IMR-90 (cell line): Measurements from ENCODE around the gene STAT6. TPM values are rescaled to one million over a fixed set of nuclear protein-coding genes. Genes with fewer than 3 reads are reported as not detected.
A peak's percentile ranks its signal among the peaks of the same experiment; 100 is the strongest.

Experiments
- ATAC-seq: fragments of 200-7000 bp; cut with Tn5 transposase; 2 replicates; pipeline ENCODE4 v1.9.1; 2020; ENCODE audit warnings: low read depth, mild to moderate bottlenecking, moderate library complexity
- BruUV-seq: library from RNA; stranded (reverse); fragments of 400-500 nt; replicated peaks from 2 replicates; lab custom pipeline; 2021; lab: Mats Ljungman, UMichigan
- CTCF ChIA-PET: fragments of 300-600 bp; formaldehyde crosslinking; extraction: SDS; loops from one replicate; lab custom pipeline; 2021; ENCODE audit warnings: antibody characterized with exemption; lab: Yijun Ruan, JAX
- POLR2A ChIA-PET: fragments of 300-600 bp; sonication (Branson Sonifier 250); formaldehyde crosslinking; loops from one replicate; lab custom pipeline; 2022; ENCODE audit warnings: antibody characterized with exemption; ENCODE audit not compliant: unreplicated experiment; lab: Charles Lee
- DNase-seq: peaks from one replicate; pipeline ENCODE4 v3.0.0; 2013
- H2AFZ ChIP-seq: replicated peaks from 2 replicates; pipeline ENCODE3; 2013; ENCODE audit warnings: low read length, mild to moderate bottlenecking; ENCODE audit not compliant: poor library complexity
- H2AK5ac ChIP-seq: 2 replicates; pipeline ENCODE4 v1.6.1; 2013; ENCODE audit warnings: low read depth, low read length, inconsistent platforms
- H2AK9ac ChIP-seq: replicated peaks from 2 replicates; pipeline ENCODE3; 2013; ENCODE audit warnings: mild to moderate bottlenecking, low read depth, low read length, moderate library complexity; ENCODE audit not compliant: poor library complexity
- H2BK120ac ChIP-seq: 2 replicates; pipeline ENCODE4 v1.6.1; 2013; ENCODE audit warnings: low read depth, low read length, inconsistent platforms
- H2BK15ac ChIP-seq: 3 replicates; pipeline ENCODE4 v1.6.1; 2013; ENCODE audit warnings: low read depth, low read length, inconsistent platforms
- H2BK20ac ChIP-seq: 2 replicates; pipeline ENCODE4 v1.6.1; 2013; ENCODE audit warnings: low read depth, mild to moderate bottlenecking, inconsistent platforms, low read length, moderate library complexity
- H2BK5ac ChIP-seq: 2 replicates; pipeline ENCODE4 v1.6.1; 2013; ENCODE audit warnings: mild to moderate bottlenecking, low read depth, low read length, inconsistent platforms; ENCODE audit not compliant: poor library complexity, severe bottlenecking
- H3K14ac ChIP-seq: replicated peaks from 2 replicates; pipeline ENCODE4 v1.6.1; 2013; ENCODE audit warnings: low read depth, low read length, inconsistent platforms
- H3K18ac ChIP-seq: 2 replicates; pipeline ENCODE4 v1.6.1; 2013; ENCODE audit warnings: low read depth, low read length, control low read depth
- H3K23ac ChIP-seq: 2 replicates; pipeline ENCODE4 v1.6.1; 2013; ENCODE audit warnings: low read depth, low read length, inconsistent platforms
- H3K27ac ChIP-seq: 2 replicates; pipeline ENCODE4 v1.5.1; 2013; ENCODE audit warnings: mild to moderate bottlenecking, control low read depth, low read length; ENCODE audit not compliant: insufficient read depth
- H3K27me3 ChIP-seq: 2 replicates; pipeline ENCODE4 v1.6.1; 2013; ENCODE audit warnings: low read length; ENCODE audit not compliant: control insufficient read depth, insufficient read depth
- H3K36me3 ChIP-seq: 2 replicates; pipeline ENCODE4 v1.6.1; 2013; ENCODE audit warnings: low read length, mixed read lengths; ENCODE audit not compliant: control insufficient read depth, insufficient read depth
- H3K4ac ChIP-seq: 2 replicates; pipeline ENCODE4 v1.6.1; 2013; ENCODE audit warnings: low read depth, low read length, inconsistent platforms
- H3K4me1 ChIP-seq: 2 replicates; pipeline ENCODE4 v1.6.1; 2013; ENCODE audit warnings: low read length, mixed read lengths; ENCODE audit not compliant: control insufficient read depth, insufficient read depth
- H3K4me2 ChIP-seq: 2 replicates; pipeline ENCODE4 v1.6.1; 2013; ENCODE audit warnings: low read depth, mild to moderate bottlenecking, control low read depth, low read length, moderate library complexity
- H3K4me3 ChIP-seq: 2 replicates; pipeline ENCODE4 v1.5.1; 2013; ENCODE audit warnings: low read depth, mild to moderate bottlenecking, control low read depth, low read length, moderate library complexity; ENCODE audit not compliant: insufficient read depth
- H3K56ac ChIP-seq: 2 replicates; pipeline ENCODE4 v1.6.1; 2013; ENCODE audit warnings: low read length, inconsistent platforms; ENCODE audit not compliant: insufficient read depth; ENCODE audit errors: extremely low read depth
- H3K79me1 ChIP-seq, 2 experiments: 2 replicates each; pipeline ENCODE4 v1.6.1; 2013; ENCODE audit warnings: low read length in 2 of 2, inconsistent platforms in 1 of 2, low read depth in 1 of 2
- H3K9ac ChIP-seq: 2 replicates; pipeline ENCODE4 v1.6.1; 2013; ENCODE audit warnings: low read depth, low read length, control low read depth
- H3K9me1 ChIP-seq: 2 replicates; pipeline ENCODE4 v1.6.1; 2013; ENCODE audit warnings: low read length, inconsistent platforms; ENCODE audit not compliant: insufficient read depth
- H3K9me3 ChIP-seq: 2 replicates; pipeline ENCODE4 v1.6.1; 2013; ENCODE audit warnings: low read length; ENCODE audit not compliant: control insufficient read depth, insufficient read depth
- H4K20me1 ChIP-seq: 2 replicates; pipeline ENCODE4 v1.6.1; 2013; ENCODE audit warnings: low read length, inconsistent platforms; ENCODE audit not compliant: insufficient read depth
- H4K5ac ChIP-seq: 2 replicates; pipeline ENCODE4 v1.6.1; 2013; ENCODE audit warnings: mild to moderate bottlenecking, low read depth, low read length, control low read depth
- H4K8ac ChIP-seq, 2 experiments: 2 replicates each; pipeline ENCODE4 v1.6.1; 2013; ENCODE audit warnings: low read depth in 2 of 2, low read length in 2 of 2, control low read depth in 1 of 2, inconsistent platforms in 1 of 2
- H4K91ac ChIP-seq: 2 replicates; pipeline ENCODE4 v1.6.1; 2013; ENCODE audit warnings: low read depth, low read length, inconsistent platforms; ENCODE audit not compliant: insufficient read depth
- CHD1 ChIP-seq: IDR thresholded peaks from 2 replicates; pipeline ENCODE4 v1.6.1; 2012; ENCODE audit warnings: low read depth, low read length, improper control_type of control experiment
- FOS ChIP-seq: fragments of 150-350 bp; IDR thresholded peaks from 2 replicates; pipeline ENCODE4 v1.6.1; 2016; ENCODE audit warnings: low read depth, low read length
- MAZ ChIP-seq: IDR thresholded peaks from 2 replicates; pipeline ENCODE4 v1.6.1; 2012; ENCODE audit warnings: low read depth, mild to moderate bottlenecking, low read length, improper control_type of control experiment, moderate library complexity, borderline replicate concordance
- MXI1 ChIP-seq: IDR thresholded peaks from 2 replicates; pipeline ENCODE4 v1.6.1; 2012; ENCODE audit warnings: low read depth, mild to moderate bottlenecking, low read length, moderate library complexity, borderline replicate concordance
- NFE2L2 ChIP-seq: fragments of 150-350 bp; IDR thresholded peaks from 2 replicates; pipeline ENCODE4 v1.6.1; 2016; ENCODE audit warnings: low read depth, mild to moderate bottlenecking, low read length
- RFX5 ChIP-seq: IDR thresholded peaks from 2 replicates; pipeline ENCODE4 v1.8.0; 2012; ENCODE audit warnings: low read depth, mild to moderate bottlenecking, low read length, moderate library complexity
- SMC3 ChIP-seq: fragments of 150-350 bp; IDR thresholded peaks from 2 replicates; pipeline ENCODE4 v1.6.1; 2016; ENCODE audit warnings: low read depth, mild to moderate bottlenecking, antibody characterized with exemption, low read length, moderate library complexity
- USF2 ChIP-seq: fragments of 150-350 bp; IDR thresholded peaks from 2 replicates; pipeline ENCODE4 v1.6.1; 2017; ENCODE audit warnings: mild to moderate bottlenecking, antibody characterized with exemption, low read length, low read depth
- WGBS, 2 experiments: methylation state at CpG; one replicate each; pipeline versions ENCODE4 v1.1.5 to v1.1.7; 2013; ENCODE audit warnings: missing lambda C conversion rate in 2 of 2; ENCODE audit not compliant: insufficient read length in 1 of 2; ENCODE audit errors: extremely low coverage in 2 of 2; 5-methylcytosine and 5-hydroxymethylcytosine counted together
- dilution Hi-C: fragments of 300-500 bp; cut with HindIII; formaldehyde crosslinking; loops from one replicate; pipeline ENCODE4 v1.14.3; 2018; ENCODE audit warnings: low sequenced_read_pairs; ENCODE audit not compliant: unreplicated experiment
- in situ Hi-C: fragments of 300-500 bp; cut with MboI; formaldehyde crosslinking; loops from 3 replicates; pipeline ENCODE4 v1.14.3; 2019; ENCODE audit warnings: low sequenced_read_pairs, inconsistent platforms, mixed read lengths
- intact Hi-C: fragments of 100-400 bp; cut with micrococcal nuclease; formaldehyde crosslinking; loops from 2 replicates; pipeline ENCODE4 v1.10.0; 2022
- polyA plus RNA-seq, 3 experiments: library from polyadenylated mRNA; depleted of rRNA; stranded (reverse); fragments of >200 nt; gene quantifications; 2 replicates each; pipeline ENCODE4 v1.2.3, GENCODE V29; 2012; ENCODE audit warnings: low replicate concordance in 1 of 3
- total RNA-seq: library from RNA; depleted of rRNA; stranded (reverse); fragments of >200 nt; gene quantifications from 2 replicates; pipeline ENCODE4 v1.2.3, GENCODE V29; 2012
- TF ChIP-seq, protein P1 (sequence below): conservative IDR thresholded peaks from 2 replicates; pipeline ENCODE4 v1.5.1; 2012; ENCODE audit warnings: mild to moderate bottlenecking, low read depth, low read length, improper control_type of control experiment

The STAT6 gene
- total and polyA plus RNA-seq, 2 of the 4 experiments (the other 2 are of a cell fraction), result 43.4 to 96.9 TPM

- CTCF ChIA-PET, result no interaction called here
- peak overlapping the region; percentile 88 for H4K91ac ChIP-seq
- peak overlapping the region; percentile 90 for H3K4me3 ChIP-seq
- no peaks in the 10 kb centered on the region for H3K9me3 ChIP-seq
- peaks cover 28% of the 10 kb centered on the region for H3K4me1 ChIP-seq
- H3K27ac ChIP-seq, result peak overlapping the region; percentile 100
- H4K20me1 ChIP-seq, result peaks cover 48% of the 10 kb centered on the region
- peak overlapping the region; percentile 96 for H3K4me2 ChIP-seq
- no peaks in the 10 kb centered on the region for H3K27me3 ChIP-seq
- H2BK5ac ChIP-seq, result peak overlapping the region; percentile 97
- dilution Hi-C loops, result no loop called here
- peaks cover 18% of the 10 kb centered on the region for H3K9me1 ChIP-seq
- peak overlapping the region; percentile 65 for H4K5ac ChIP-seq
- H3K79me1 ChIP-seq, result peaks cover 19 to 50% of the 10 kb centered on the region in 2 experiments; a peak in 3 of 4 replicates
- H3K14ac ChIP-seq, result peak overlapping the region; percentile 98
- DNase-seq (no peak), ATAC-seq (peak; percentile 1)
- H2BK120ac ChIP-seq, result peak overlapping the region; percentile 62; the same call in 1 of the 2 replicates
- peak overlapping the region; percentile 12; the same call in 1 of the 3 replicates for H2BK15ac ChIP-seq
- peak overlapping the region; percentile 98 for H2AK9ac ChIP-seq
- H3K4ac ChIP-seq, result peak overlapping the region; percentile 97
- H3K9ac ChIP-seq, result peak overlapping the region; percentile 99
- no peak for TF ChIP-seq MXI1
- no peak for TF ChIP-seq USF2
- TF ChIP-seq, protein P1, sequence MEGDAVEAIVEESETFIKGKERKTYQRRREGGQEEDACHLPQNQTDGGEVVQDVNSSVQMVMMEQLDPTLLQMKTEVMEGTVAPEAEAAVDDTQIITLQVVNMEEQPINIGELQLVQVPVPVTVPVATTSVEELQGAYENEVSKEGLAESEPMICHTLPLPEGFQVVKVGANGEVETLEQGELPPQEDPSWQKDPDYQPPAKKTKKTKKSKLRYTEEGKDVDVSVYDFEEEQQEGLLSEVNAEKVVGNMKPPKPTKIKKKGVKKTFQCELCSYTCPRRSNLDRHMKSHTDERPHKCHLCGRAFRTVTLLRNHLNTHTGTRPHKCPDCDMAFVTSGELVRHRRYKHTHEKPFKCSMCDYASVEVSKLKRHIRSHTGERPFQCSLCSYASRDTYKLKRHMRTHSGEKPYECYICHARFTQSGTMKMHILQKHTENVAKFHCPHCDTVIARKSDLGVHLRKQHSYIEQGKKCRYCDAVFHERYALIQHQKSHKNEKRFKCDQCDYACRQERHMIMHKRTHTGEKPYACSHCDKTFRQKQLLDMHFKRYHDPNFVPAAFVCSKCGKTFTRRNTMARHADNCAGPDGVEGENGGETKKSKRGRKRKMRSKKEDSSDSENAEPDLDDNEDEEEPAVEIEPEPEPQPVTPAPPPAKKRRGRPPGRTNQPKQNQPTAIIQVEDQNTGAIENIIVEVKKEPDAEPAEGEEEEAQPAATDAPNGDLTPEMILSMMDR, result no peak
- TF ChIP-seq CHD1, result no peak
- no peak; the same call in 1 of the 2 replicates for TF ChIP-seq MAZ
- no peak for TF ChIP-seq FOS
- no peak for TF ChIP-seq SMC3
- no peak for TF ChIP-seq RFX5
- TF ChIP-seq NFE2L2, result no peak
- no peak overlapping the region for H2BK20ac ChIP-seq
- peak overlapping the region; percentile 71 for H3K18ac ChIP-seq
- peak overlapping the region; percentile 71 for H2AK5ac ChIP-seq
- BruUV-seq, result no TSS peak
- peak overlapping the region in 1 of 2 experiments; percentile 80; a peak in 3 of 4 replicates for H4K8ac ChIP-seq
- H3K56ac ChIP-seq, result peak overlapping the region; percentile 86
- WGBS, 2 experiments, result 5% methylated on average over 4 of the region's 12 CpGs; no CpG with 5 or more reads in 1 of the 2 experiments
- peaks cover 15% of the 10 kb centered on the region; the same call in 1 of the 2 replicates for H3K36me3 ChIP-seq
- intact Hi-C loops, result loop anchor here (2.0 kb wide), 1 partner anchor 19 kb away; no protein-coding TSS in a partner anchor
- POLR2A ChIA-PET, result no interaction called here
- in situ Hi-C loops, result no loop called here
- H3K23ac ChIP-seq, result peak overlapping the region; percentile 71
- H2AFZ ChIP-seq, result peak overlapping the region; percentile 80
These were observed 18.2 kb upstream of the STAT6 start for GRCh38 chr12:57129321-57129842.
